NT2/D1 (cell line): ENCODE measurements around the gene AZU1.

ENCODE experiments used
- DNase-seq: peaks from one replicate; pipeline ENCODE4 v3.0.0-alpha.2; 2011; ENCODE audit warnings: low read depth, low spot score
- H3K27me3 ChIP-seq: 2 replicates; pipeline ENCODE4 v1.6.0; 2011; ENCODE audit warnings: mild to moderate bottlenecking; ENCODE audit not compliant: insufficient read length, insufficient read depth
- H3K36me3 ChIP-seq: 2 replicates; pipeline ENCODE4 v1.6.1; 2011; ENCODE audit warnings: mild to moderate bottlenecking, low read length, mixed read lengths; ENCODE audit not compliant: insufficient read depth, insufficient read length
- H3K4me1 ChIP-seq: 2 replicates; pipeline ENCODE4 v1.5.1; 2011; ENCODE audit not compliant: insufficient read depth, insufficient read length
- H3K4me3 ChIP-seq: 2 replicates; pipeline ENCODE4 v1.5.1; 2011; ENCODE audit warnings: low read depth; ENCODE audit not compliant: insufficient read length
- H3K9ac ChIP-seq: 2 replicates; pipeline ENCODE4 v1.6.0; 2011; ENCODE audit warnings: low read depth; ENCODE audit not compliant: insufficient read length
- H3K9me3 ChIP-seq: 2 replicates; pipeline ENCODE4 v1.5.1; 2011; ENCODE audit warnings: mild to moderate bottlenecking, low read length; ENCODE audit not compliant: insufficient read depth
- SUZ12 ChIP-seq: IDR thresholded peaks from 2 replicates; pipeline ENCODE4 v1.6.1; 2011; ENCODE audit not compliant: insufficient read length, insufficient read depth; ENCODE audit errors: extremely low read depth
- YY1 ChIP-seq: IDR thresholded peaks from 2 replicates; pipeline ENCODE4 v1.6.1; 2011; ENCODE audit not compliant: insufficient read length, insufficient read depth
- ZNF274 ChIP-seq: IDR thresholded peaks from 2 replicates; pipeline ENCODE4 v1.6.1; 2011; ENCODE audit warnings: mild to moderate bottlenecking, low read depth, low read length

AZU1 gene

GRCh38 chr19:793806-794205 is 33.8 kb upstream of the AZU1 start:
- peaks cover 16% of the 10 kb centered on the region for H3K4me1 ChIP-seq
- TF ChIP-seq ZNF274 (no peak), YY1 (no peak)

GRCh38 chr19:795073-795611 is 32.5 kb upstream of the AZU1 start:
- H3K27me3 ChIP-seq, result no peaks in the 10 kb centered on the region
- DNase-seq, result no peak
- no peaks in the 10 kb centered on the region for H3K9me3 ChIP-seq
- peaks cover 20% of the 10 kb centered on the region for H3K36me3 ChIP-seq
- TF ChIP-seq ZNF274 (no peak), SUZ12 (no peak), YY1 (no peak)
- peaks cover 12% of the 10 kb centered on the region for H3K4me1 ChIP-seq
- H3K9ac ChIP-seq, result peak overlapping the region; percentile 39
- no peak overlapping the region for H3K4me3 ChIP-seq

More at GRCh38 chr19:793806-794205, 33.8 kb upstream of the AZU1 start:
- Histone ChIP-seq H3K36me3 (peaks cover 7% of the 10 kb centered on the region), H3K9ac (no peak overlapping the region), H3K27me3 (no peaks in the 10 kb centered on the region), H3K9me3 (no peaks in the 10 kb centered on the region), H3K4me3 (no peak overlapping the region)
- DNase-seq, result no peak

- TF ChIP-seq SUZ12, result no peak
- TF ChIP-seq ZNF274, result no peak
- TF ChIP-seq YY1, result no peak
Measured at GRCh38 chr19:795691-796581, 31.7 kb upstream of the AZU1 start.

GRCh38 chr19:796692-797527 is 30.7 kb upstream of the AZU1 start, which contains the start of gene PTBP1:
PTBP1 (plus strand) TSS chr19:797452; CDS start chr19:797498, 46 bp downstream.
- peak; percentile 100 for DNase-seq
- H3K9ac ChIP-seq, result peak within 1 kb of the TSS; percentile 94
- peak within 1 kb of the TSS; percentile 85 for H3K4me3 ChIP-seq
- TF ChIP-seq SUZ12 (no peak), YY1 (peak; percentile 100), ZNF274 (no peak)
- peaks cover 29% of the 10 kb centered on the region for H3K4me1 ChIP-seq
- no peaks in the 10 kb centered on the region for H3K9me3 ChIP-seq
- no peaks in the 10 kb centered on the region for H3K27me3 ChIP-seq
- H3K36me3 ChIP-seq, result peaks cover 38% of the 10 kb centered on the region

More at GRCh38 chr19:795691-796581, 31.7 kb upstream of the AZU1 start:
- peaks cover 28% of the 10 kb centered on the region for H3K36me3 ChIP-seq
- no peak for DNase-seq
- peaks cover 19% of the 10 kb centered on the region for H3K4me1 ChIP-seq
- no peaks in the 10 kb centered on the region for H3K9me3 ChIP-seq
- peak overlapping the region; percentile 75 for H3K4me3 ChIP-seq
- H3K27me3 ChIP-seq, result no peaks in the 10 kb centered on the region
- H3K9ac ChIP-seq, result peak overlapping the region; percentile 94

GRCh38 chr19:797528-798414 is 29.9 kb upstream of the AZU1 start:
- Histone ChIP-seq H3K4me1 (peaks cover 37% of the 10 kb centered on the region), H3K4me3 (peak overlapping the region; percentile 85), H3K9me3 (no peaks in the 10 kb centered on the region), H3K9ac (peak overlapping the region; percentile 91), H3K36me3 (peaks cover 47% of the 10 kb centered on the region), H3K27me3 (no peaks in the 10 kb centered on the region)
- no peak for TF ChIP-seq SUZ12
- TF ChIP-seq ZNF274, result no peak
- no peak for TF ChIP-seq YY1
- DNase-seq, result no peak

GRCh38 chr19:798415-799075 is 29.1 kb upstream of the AZU1 start:
- Histone ChIP-seq H3K4me1 (peaks cover 43% of the 10 kb centered on the region), H3K36me3 (peaks cover 54% of the 10 kb centered on the region), H3K9ac (peak overlapping the region; percentile 91), H3K9me3 (no peaks in the 10 kb centered on the region), H3K4me3 (peak overlapping the region; percentile 85), H3K27me3 (no peaks in the 10 kb centered on the region)
- DNase-seq, result no peak
- TF ChIP-seq SUZ12, result no peak
